Naive thymus-derived CD4-positive, alpha-beta T cell (primary cell): Measurements from ENCODE around the gene YPEL4. TPM values are rescaled to one million over a fixed set of nuclear protein-coding genes. Genes with fewer than 3 reads are reported as not detected.

Source experiments
- ATAC-seq: fragments of 150-1000 bp; cut with Tn5 transposase; 2 replicates; pipeline ENCODE4 v1.10.0; 2021; ENCODE audit warnings: mild to moderate bottlenecking, moderate library complexity
- CTCF ChIA-PET: fragments of 350-600 bp; sonication (Branson Sonifier 250); formaldehyde crosslinking; loops from one replicate; lab custom pipeline; 2021; ENCODE audit warnings: antibody characterized with exemption; lab: Charles Lee
- POLR2A ChIA-PET: fragments of 350-600 bp; sonication (Branson Sonifier 250); formaldehyde crosslinking; loops from one replicate; lab custom pipeline; 2021; ENCODE audit warnings: antibody characterized with exemption, inconsistent platforms; lab: Charles Lee
- DNase-seq, 9 donors: peaks; one replicate each; pipeline versions ENCODE4 v3.0.0 to v3.0.0-alpha.2; 2020 to 2022; ENCODE audit warnings: mixed read lengths in 1 of 9
- H3K27ac ChIP-seq: one replicate; pipeline ENCODE4 v1.7.0; 2013; ENCODE audit warnings: mild to moderate bottlenecking, low read depth, low read length, moderate library complexity
- H3K27me3 ChIP-seq, 2 donors: one replicate each; pipeline ENCODE4 v1.7.0; 2013; ENCODE audit warnings: low read length in 2 of 2, mild to moderate bottlenecking in 2 of 2, moderate library complexity in 2 of 2; ENCODE audit not compliant: control insufficient read depth in 2 of 2, insufficient read depth in 2 of 2
- H3K36me3 ChIP-seq, 3 experiments: 1 replicate in 2 of 3; 2 replicates in 1 of 3; pipeline ENCODE4 v1.7.0; 2013; ENCODE audit warnings: low read length in 3 of 3, mild to moderate bottlenecking in 3 of 3, moderate library complexity in 1 of 3; ENCODE audit not compliant: insufficient read depth in 3 of 3, control insufficient read depth in 2 of 3
- H3K4me1 ChIP-seq, 2 donors: one replicate each; pipeline ENCODE4 v1.7.0; 2013; ENCODE audit warnings: low read length in 2 of 2, mild to moderate bottlenecking in 2 of 2, moderate library complexity in 1 of 2; ENCODE audit not compliant: control insufficient read depth in 2 of 2, insufficient read depth in 2 of 2
- H3K4me3 ChIP-seq: 2 replicates; pipeline ENCODE4 v1.7.0; 2013; ENCODE audit warnings: mild to moderate bottlenecking, low read length
- H3K9me3 ChIP-seq, 3 experiments: 1 replicate in 2 of 3; 2 replicates in 1 of 3; pipeline ENCODE4 v1.7.0; 2013; ENCODE audit warnings: low read length in 3 of 3; ENCODE audit not compliant: control insufficient read depth in 2 of 3
- H3K27ac Mint-ChIP-seq, 9 donors: one replicate each; pipeline ENCODE4 v1.8.0; 2020 to 2022; ENCODE audit warnings: mixed read lengths in 9 of 9, mild to moderate bottlenecking in 8 of 9, moderate library complexity in 5 of 9, inconsistent platforms in 2 of 9
- H3K27me3 Mint-ChIP-seq, 5 donors: one replicate each; pipeline ENCODE4 v1.8.0; 2021 to 2022; ENCODE audit warnings: mixed read lengths in 5 of 5, mild to moderate bottlenecking in 1 of 5
- H3K36me3 Mint-ChIP-seq, 5 donors: one replicate each; pipeline ENCODE4 v1.8.0; 2020 to 2022; ENCODE audit warnings: mixed read lengths in 5 of 5, mild to moderate bottlenecking in 3 of 5, inconsistent platforms in 1 of 5
- H3K4me1 Mint-ChIP-seq, 7 donors: one replicate each; pipeline ENCODE4 v1.8.0; 2020 to 2022; ENCODE audit warnings: mixed read lengths in 7 of 7, mild to moderate bottlenecking in 3 of 7, inconsistent platforms in 1 of 7
- H3K4me3 Mint-ChIP-seq, 10 donors: one replicate each; pipeline ENCODE4 v1.8.0; 2020 to 2022; ENCODE audit warnings: mild to moderate bottlenecking in 10 of 10, mixed read lengths in 10 of 10, moderate library complexity in 6 of 10, inconsistent platforms in 2 of 10
- H3K9me3 Mint-ChIP-seq, 11 donors: one replicate each; pipeline ENCODE4 v1.8.0; 2020 to 2022; ENCODE audit warnings: mixed read lengths in 11 of 11, mild to moderate bottlenecking in 4 of 11, inconsistent platforms in 1 of 11, moderate library complexity in 1 of 11
- intact Hi-C, 2 donors: fragments of 100-400 bp; cut with micrococcal nuclease; formaldehyde crosslinking; loops; one replicate each; pipeline ENCODE4 v1.15.1; 2023
- polyA plus RNA-seq, 2 donors: library from polyadenylated mRNA; unstranded; fragments of 300-500 nt; fragmentation: Illumina TruSeq; gene quantifications; one replicate each; pipeline ENCODE4 v1.2.3, GENCODE V29; 2021
- total RNA-seq, 6 experiments: library from RNA in 5 of 6; stranded (reverse) in 5 of 6; gene quantifications; 1 replicate in 5 of 6; 2 replicates in 1 of 6; pipeline ENCODE4 v1.2.3 and lab custom pipeline; 2021 to 2026

YPEL4 gene
- total and polyA plus RNA-seq, 7 experiments from 2014 or later: 0.15 to 13.4 (median 2.3) TPM

DNA sequence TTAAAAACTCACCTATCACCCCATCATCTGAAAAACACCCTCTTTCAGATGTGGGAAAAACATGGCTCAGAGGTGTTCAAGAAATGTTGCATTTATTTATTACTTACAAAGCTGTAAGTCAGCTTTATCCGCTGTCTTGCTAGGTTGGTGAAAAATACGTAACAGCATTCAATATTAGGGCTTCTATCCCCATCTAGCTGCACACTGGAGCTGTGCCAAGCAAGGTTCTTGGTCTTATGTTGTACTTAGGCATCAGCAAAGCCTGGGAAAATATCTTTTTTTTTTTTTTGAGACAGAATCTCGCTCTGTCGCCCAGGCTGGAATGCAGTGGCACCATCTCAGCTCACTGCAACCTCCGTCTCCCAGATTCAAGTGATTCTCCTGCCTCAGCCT lies 44.7 kb downstream of the YPEL4 start:
- intact Hi-C loops: no loop called here
- DNase-seq (no peak), ATAC-seq (no peak)
- CTCF ChIA-PET: interaction anchor here (0.6 kb wide), 1 partner anchor 23 kb away, joined by 5 read pairs; no protein-coding TSS in a partner anchor
- POLR2A ChIA-PET: interaction anchor here (0.7 to 1.1 kb wide), 3 partner anchors 8 to 35 kb away, joined by 3 read pairs; no protein-coding TSS in a partner anchor
- peaks cover 0 to 4% (median 0%) of the 10 kb centered on the region in 7 donors for H3K4me1 Mint-ChIP-seq
- H3K9me3 ChIP-seq: no peaks in the 10 kb centered on the region
- no peak overlapping the region for H3K27ac Mint-ChIP-seq
- H3K36me3 ChIP-seq: no peaks in the 10 kb centered on the region
- H3K27me3 Mint-ChIP-seq: peaks cover 4 to 24% (median 12%) of the 10 kb centered on the region in 5 donors
- no peaks in the 10 kb centered on the region for H3K4me1 ChIP-seq
- no peak overlapping the region for H3K4me3 ChIP-seq
- no peak overlapping the region for H3K4me3 Mint-ChIP-seq
- H3K27ac ChIP-seq: no peak overlapping the region
- H3K27me3 ChIP-seq: no peaks in the 10 kb centered on the region
- H3K36me3 Mint-ChIP-seq: no peaks in the 10 kb centered on the region
- peaks cover 0 to 2% (median 0%) of the 10 kb centered on the region in 11 donors for H3K9me3 Mint-ChIP-seq

- Mint-ChIP-seq H3K4me1 (peaks cover 0 to 4% (median 0%) of the 10 kb centered on the region in 7 donors), H3K36me3 (no peaks in the 10 kb centered on the region), H3K9me3 (peaks cover 0 to 2% (median 0%) of the 10 kb centered on the region in 11 donors), H3K4me3 (no peak overlapping the region), H3K27ac (no peak overlapping the region), H3K27me3 (peaks cover 10 to 28% (median 17%) of the 10 kb centered on the region in 5 donors)
- ATAC-seq: no peak
- Histone ChIP-seq H3K4me1 (no peaks in the 10 kb centered on the region), H3K27ac (no peak overlapping the region), H3K27me3 (no peaks in the 10 kb centered on the region), H3K9me3 (no peaks in the 10 kb centered on the region), H3K4me3 (no peak overlapping the region), H3K36me3 (no peaks in the 10 kb centered on the region)
- CTCF ChIA-PET: interaction anchor here (0.6 kb wide), 1 partner anchor 22 kb away, joined by 5 read pairs; no protein-coding TSS in a partner anchor
- DNase-seq: no peak
- POLR2A ChIA-PET: interaction anchor here (0.7 to 1.1 kb wide), 4 partner anchors 9 to 36 kb away, joined by 3 read pairs; no protein-coding TSS in a partner anchor
- intact Hi-C loops: no loop called here
Measured at GRCh38 chr11:57604296-57605027, 45.2 kb downstream of the YPEL4 start.

DNA sequence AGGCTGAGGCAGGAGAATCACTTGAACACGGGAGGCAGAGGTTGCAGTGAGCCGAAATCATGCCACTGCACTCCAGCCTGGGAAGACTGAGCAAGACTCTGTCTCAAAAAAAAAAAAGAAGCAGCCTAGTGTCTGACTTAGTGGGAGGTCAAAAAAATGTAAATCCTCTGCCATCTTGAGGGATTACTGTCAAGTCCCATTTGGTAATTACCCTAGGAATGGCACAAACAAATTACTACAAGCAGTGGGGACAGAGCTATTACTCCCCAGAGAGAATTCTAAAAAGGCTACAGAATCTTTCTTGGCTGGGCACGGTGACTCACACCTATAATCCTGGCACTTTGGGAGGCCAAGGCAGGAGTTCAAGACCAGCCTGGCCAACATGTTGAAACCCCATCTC lies 48.4 kb downstream of the YPEL4 start:
- H3K9me3 ChIP-seq: no peaks in the 10 kb centered on the region
- no peak overlapping the region for H3K4me3 ChIP-seq
- DNase-seq: no peak
- ChIA-PET CTCF (interaction anchor here (0.7 kb wide), 1 partner anchor 61 kb away, joined by 5 read pairs; no protein-coding TSS in a partner anchor), POLR2A (no interaction called here)
- no peak for ATAC-seq
- no peak overlapping the region for H3K27ac ChIP-seq
- H3K9me3 Mint-ChIP-seq: peaks cover 0 to 1% (median 0%) of the 10 kb centered on the region in 11 donors
- intact Hi-C loops: no loop called here
- H3K36me3 Mint-ChIP-seq: peaks cover 0 to 4% (median 0%) of the 10 kb centered on the region in 5 donors
- no peaks in the 10 kb centered on the region for H3K27me3 ChIP-seq
- no peak overlapping the region for H3K27ac Mint-ChIP-seq
- H3K4me1 ChIP-seq: no peaks in the 10 kb centered on the region
- peaks cover 27 to 38% (median 35%) of the 10 kb centered on the region in 5 donors for H3K27me3 Mint-ChIP-seq
- H3K4me3 Mint-ChIP-seq: no peak overlapping the region
- peaks cover 0 to 9% (median 0%) of the 10 kb centered on the region in 7 donors for H3K4me1 Mint-ChIP-seq
- H3K36me3 ChIP-seq: no peaks in the 10 kb centered on the region

GRCh38 chr11:57599381-57599780 lies 50.3 kb downstream of the YPEL4 start:
- peaks cover 0 to 4% (median 0%) of the 10 kb centered on the region in 5 donors for H3K36me3 Mint-ChIP-seq
- Histone ChIP-seq H3K27ac (no peak overlapping the region), H3K4me1 (no peaks in the 10 kb centered on the region), H3K27me3 (no peaks in the 10 kb centered on the region), H3K36me3 (no peaks in the 10 kb centered on the region), H3K9me3 (no peaks in the 10 kb centered on the region), H3K4me3 (no peak overlapping the region)
- ATAC-seq (no peak), DNase-seq (no peak)
- peaks cover 0 to 1% (median 0%) of the 10 kb centered on the region in 11 donors for H3K9me3 Mint-ChIP-seq
- ChIA-PET CTCF (no interaction called here), POLR2A (no interaction called here)
- intact Hi-C loops: no loop called here
- no peak overlapping the region for H3K4me3 Mint-ChIP-seq
- peaks cover 27 to 39% (median 34%) of the 10 kb centered on the region in 5 donors for H3K27me3 Mint-ChIP-seq
- H3K4me1 Mint-ChIP-seq: peaks cover 0 to 9% (median 0%) of the 10 kb centered on the region in 7 donors
- H3K27ac Mint-ChIP-seq: no peak overlapping the region

- ChIA-PET CTCF (no interaction called here), POLR2A (no interaction called here)
- no peak overlapping the region for H3K27ac Mint-ChIP-seq
- DNase-seq: no peak
- Histone ChIP-seq H3K4me1 (no peaks in the 10 kb centered on the region), H3K9me3 (no peaks in the 10 kb centered on the region), H3K27ac (no peak overlapping the region), H3K36me3 (no peaks in the 10 kb centered on the region), H3K27me3 (no peaks in the 10 kb centered on the region), H3K4me3 (no peak overlapping the region)
- peaks cover 27 to 45% (median 34%) of the 10 kb centered on the region in 5 donors for H3K27me3 Mint-ChIP-seq
- peaks cover 0 to 1% (median 0%) of the 10 kb centered on the region in 11 donors for H3K9me3 Mint-ChIP-seq
- H3K4me3 Mint-ChIP-seq: peak overlapping the region in 1 of 10 donors; percentile 29
- H3K36me3 Mint-ChIP-seq: peaks cover 0 to 4% (median 0%) of the 10 kb centered on the region in 5 donors
- no peak for ATAC-seq
- peaks cover 0 to 9% (median 0%) of the 10 kb centered on the region in 7 donors for H3K4me1 Mint-ChIP-seq
- intact Hi-C loops: no loop called here
Measured at GRCh38 chr11:57598831-57599155, 50.9 kb downstream of the YPEL4 start.

- Histone ChIP-seq H3K9me3 (no peaks in the 10 kb centered on the region), H3K27ac (no peak overlapping the region), H3K27me3 (no peaks in the 10 kb centered on the region), H3K4me3 (no peak overlapping the region), H3K4me1 (no peaks in the 10 kb centered on the region), H3K36me3 (no peaks in the 10 kb centered on the region)
- no peak for DNase-seq
- H3K36me3 Mint-ChIP-seq: peaks cover 0 to 4% (median 0%) of the 10 kb centered on the region in 5 donors
- CTCF ChIA-PET: no interaction called here
- peak overlapping the region in 1 of 9 donors; percentile 6 for H3K27ac Mint-ChIP-seq
- H3K4me3 Mint-ChIP-seq: peak overlapping the region in 2 of 10 donors; percentile 29 to 35
- POLR2A ChIA-PET: no interaction called here
- no peak for ATAC-seq
- peaks cover 0 to 9% (median 0%) of the 10 kb centered on the region in 7 donors for H3K4me1 Mint-ChIP-seq
- H3K27me3 Mint-ChIP-seq: peaks cover 27 to 48% (median 34%) of the 10 kb centered on the region in 5 donors
- intact Hi-C loops: no loop called here
- peaks cover 0 to 1% (median 0%) of the 10 kb centered on the region in 11 donors for H3K9me3 Mint-ChIP-seq
Measured at GRCh38 chr11:57597916-57598830, 51.5 kb downstream of the YPEL4 start.
